Small intestine (tissue), 7 donors: ENCODE measurements around the gene HIPK2. TPM values are rescaled to one million over a fixed set of nuclear protein-coding genes. Genes with fewer than 3 reads are reported as not detected.

Experiments used
- DNase-seq, 2 donors: peaks; one replicate each; pipeline versions ENCODE4 v3.0.0 to v3.0.0-alpha.2; 2013
- FAIRE-seq: peaks from 2 replicates; lab custom pipeline; 2012; peaks lifted over from hg19 to GRCh38; lab: Jason Lieb, UNC
- H3K27ac ChIP-seq, 3 donors: one replicate each; pipeline ENCODE4 v1.5.1; 2013; ENCODE audit warnings: low read length in 2 of 3, mild to moderate bottlenecking in 2 of 3, control low read depth in 1 of 3, inconsistent platforms in 1 of 3, low read depth in 1 of 3, moderate library complexity in 1 of 3
- H3K27me3 ChIP-seq, 3 donors: one replicate each; pipeline ENCODE4 v1.6.1; 2013; ENCODE audit warnings: low read length in 3 of 3, inconsistent platforms in 1 of 3; ENCODE audit not compliant: control insufficient read depth in 3 of 3, insufficient read depth in 3 of 3
- H3K36me3 ChIP-seq, 3 donors: one replicate each; pipeline ENCODE4 v1.6.1; 2013; ENCODE audit warnings: low read length in 3 of 3, inconsistent platforms in 1 of 3, low read depth in 1 of 3, mild to moderate bottlenecking in 1 of 3, moderate library complexity in 1 of 3; ENCODE audit not compliant: control insufficient read depth in 3 of 3, insufficient read depth in 2 of 3
- H3K4me1 ChIP-seq, 3 donors: one replicate each; pipeline ENCODE4 v1.6.1; 2013; ENCODE audit warnings: low read length in 2 of 3, inconsistent platforms in 1 of 3, low read depth in 1 of 3, mild to moderate bottlenecking in 1 of 3, moderate library complexity in 1 of 3; ENCODE audit not compliant: control insufficient read depth in 3 of 3, insufficient read depth in 2 of 3
- H3K4me3 ChIP-seq, 3 donors: one replicate each; pipeline ENCODE4 v1.5.1; 2013; ENCODE audit warnings: low read length in 3 of 3, control low read depth in 1 of 3, inconsistent platforms in 1 of 3, low read depth in 1 of 3, mild to moderate bottlenecking in 1 of 3, moderate library complexity in 1 of 3
- H3K9me3 ChIP-seq, 2 donors: one replicate each; pipeline ENCODE4 v1.6.1; 2013; ENCODE audit warnings: low read depth in 1 of 2, low read length in 1 of 2; ENCODE audit not compliant: control insufficient read depth in 2 of 2, insufficient read depth in 1 of 2
- WGBS, 3 donors: extraction: QIAGEN DNeasy Blood & Tissue Kit; methylation state at CpG; one replicate each; pipeline ENCODE4 v1.1.7; 2013; 5-methylcytosine and 5-hydroxymethylcytosine counted together
- polyA plus RNA-seq, 4 donors: library from polyadenylated mRNA; stranded (reverse) in 3 of 4; unstranded in 1 of 4; fragments of 200-250 nt in 3 of 4; fragments of 120-200 nt in 1 of 4; gene quantifications; one replicate each; pipeline versions ENCODE4 v1.2.1 to v1.2.3, GENCODE V29; 2013
- donor health status: healthy with polysubstance abuse.
- donor health status: control.
- donor health status: control.
- donor health status: Bipolar disorder and iron deficiency.
- donor health status: healthy.

HIPK2 gene
- polyA plus RNA-seq, 4 donors, result 3.2 to 11.4 (median 7.2) TPM

DNA sequence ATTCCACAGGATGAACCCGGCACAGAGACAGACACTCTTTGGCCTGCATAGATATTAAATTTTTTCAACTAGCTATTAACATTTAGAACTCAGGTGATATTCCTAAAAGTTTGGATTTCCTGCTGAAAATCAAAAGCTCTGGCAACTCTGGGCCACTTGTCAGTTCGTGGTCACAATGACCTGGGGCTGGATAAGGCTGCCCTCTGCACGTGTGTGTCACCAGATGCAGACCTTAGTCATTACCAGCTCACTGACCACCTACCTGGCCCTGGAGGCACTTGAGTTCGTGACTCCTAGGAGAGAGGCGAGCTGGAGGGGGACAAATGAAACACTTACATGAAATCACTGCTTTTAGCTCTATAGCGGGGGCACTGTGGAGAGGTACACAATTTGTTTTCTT lies 126.5 kb downstream of the HIPK2 start:
- WGBS, 3 donors, result 78 to 82% (median 80%) methylated on average over 6 of the region's 6 CpGs
- DNase-seq (no peak), FAIRE-seq (no peak)
- Histone ChIP-seq H3K27ac (no peak overlapping the region), H3K9me3 (no peaks in the 10 kb centered on the region), H3K36me3 (peaks cover 0 to 22% (median 0%) of the 10 kb centered on the region in 3 donors), H3K4me1 (peaks cover 0 to 6% (median 4%) of the 10 kb centered on the region in 3 donors), H3K4me3 (no peak overlapping the region), H3K27me3 (no peaks in the 10 kb centered on the region)

DNA sequence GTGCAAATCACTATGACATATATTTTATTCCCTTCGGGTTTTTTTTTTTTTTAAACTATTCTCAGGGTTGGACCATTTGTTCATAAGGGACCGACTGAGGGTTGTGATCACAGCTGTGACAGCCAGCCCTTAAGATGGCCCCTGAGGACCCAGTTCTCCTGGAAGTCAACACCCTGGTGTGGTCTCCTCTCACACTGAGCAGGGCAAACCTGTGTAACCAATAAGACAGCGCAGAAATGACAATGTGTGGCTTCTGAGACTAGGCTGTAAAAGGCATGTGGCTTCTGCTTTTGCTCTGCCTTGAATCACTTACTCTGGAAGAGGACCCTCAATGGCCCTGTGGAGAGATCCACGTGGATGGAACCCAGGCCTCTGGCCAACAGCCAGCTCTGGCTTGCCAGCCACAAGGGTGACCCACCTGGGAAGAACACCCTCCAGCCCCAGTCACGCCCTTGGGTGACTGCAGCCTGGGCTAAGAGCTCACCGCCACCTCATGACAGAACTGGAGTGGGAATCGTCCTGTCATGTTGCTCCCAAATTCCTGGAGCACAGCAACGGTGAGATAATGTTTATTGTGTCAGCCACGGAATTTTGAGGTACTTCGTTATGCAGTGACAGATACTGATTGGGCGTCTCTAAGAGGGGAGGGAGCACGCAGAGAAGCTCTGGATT lies 127.2 kb downstream of the HIPK2 start:
- no peak for FAIRE-seq
- Histone ChIP-seq H3K36me3 (peaks cover 0 to 24% (median 0%) of the 10 kb centered on the region in 3 donors), H3K27me3 (no peaks in the 10 kb centered on the region), H3K4me3 (no peak overlapping the region), H3K4me1 (peaks cover 0 to 6% (median 4%) of the 10 kb centered on the region in 3 donors), H3K9me3 (no peaks in the 10 kb centered on the region), H3K27ac (no peak overlapping the region)
- WGBS, 3 donors, result 85 to 87% (median 85%) methylated on average over 12 of the region's 12 CpGs
- no peak for DNase-seq

DNA sequence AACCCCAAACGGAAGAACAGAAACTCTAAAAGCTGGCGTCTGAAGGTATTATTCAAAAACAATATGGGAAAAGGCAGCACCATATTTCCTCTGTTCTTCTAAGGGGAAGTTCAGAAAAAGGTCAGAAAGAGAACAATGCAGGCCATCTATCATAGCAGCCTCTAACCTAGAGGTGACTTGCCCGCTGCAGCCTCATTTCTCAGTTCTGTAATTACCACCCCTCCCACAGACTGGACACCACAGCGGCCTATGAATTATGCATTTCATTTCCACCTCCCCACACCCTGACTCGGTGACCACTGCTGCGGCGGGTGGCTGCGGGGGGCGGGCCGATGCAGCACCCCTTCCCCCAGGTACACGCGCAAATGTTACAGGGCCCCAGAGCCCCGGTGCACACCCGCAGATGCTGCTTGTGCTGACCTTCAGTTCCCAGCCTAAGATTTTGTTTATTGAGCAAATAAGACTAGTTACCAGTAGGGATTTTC lies 128.8 kb downstream of the HIPK2 start:
- H3K9me3 ChIP-seq, result no peaks in the 10 kb centered on the region
- no peaks in the 10 kb centered on the region for H3K27me3 ChIP-seq
- no peak for DNase-seq
- no peak overlapping the region for H3K4me3 ChIP-seq
- WGBS, 3 donors, result 53 to 77% (median 53%) methylated on average over 14 of the region's 14 CpGs
- peak overlapping the region in 2 of 3 donors; percentile 21 to 85 for H3K27ac ChIP-seq
- peaks cover 0 to 4% (median 2%) of the 10 kb centered on the region in 3 donors for H3K4me1 ChIP-seq
- peaks cover 0 to 22% (median 2%) of the 10 kb centered on the region in 3 donors for H3K36me3 ChIP-seq
- FAIRE-seq, result no peak

DNA sequence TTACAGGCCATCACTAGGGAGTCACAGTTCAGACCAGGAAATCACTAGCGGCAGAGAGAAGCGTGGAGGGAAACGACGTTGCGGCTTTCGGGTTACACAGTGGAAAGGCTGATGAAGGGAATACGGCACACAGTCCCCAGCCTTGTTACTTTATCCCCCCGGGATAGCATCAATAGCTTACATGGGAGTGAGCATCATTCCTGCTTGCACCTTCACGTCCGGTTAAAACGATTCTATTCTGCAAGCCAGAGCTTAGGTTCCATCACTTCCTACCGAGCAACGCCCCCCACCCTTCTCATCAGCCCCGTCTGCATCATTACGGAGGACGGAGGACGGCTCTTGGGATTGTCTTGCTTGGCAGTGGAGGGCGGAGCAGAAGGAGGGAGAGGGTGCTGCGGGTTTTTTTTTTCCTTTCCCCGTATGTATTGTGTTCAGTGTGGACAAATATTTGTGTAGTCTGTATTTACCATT lies 129.4 kb downstream of the HIPK2 start:
- no peaks in the 10 kb centered on the region for H3K27me3 ChIP-seq
- H3K27ac ChIP-seq, result peak overlapping the region in 1 of 3 donors; percentile 85
- FAIRE-seq (no peak), DNase-seq (no peak)
- 58 to 79% (median 64%) methylated on average over 19 to 20 of the region's 20 CpGs for WGBS, 3 donors
- H3K9me3 ChIP-seq, result no peaks in the 10 kb centered on the region
- H3K4me1 ChIP-seq, result peaks cover 0 to 4% (median 2%) of the 10 kb centered on the region in 3 donors
- peaks cover 0 to 22% (median 2%) of the 10 kb centered on the region in 3 donors for H3K36me3 ChIP-seq
- no peak overlapping the region for H3K4me3 ChIP-seq

DNA sequence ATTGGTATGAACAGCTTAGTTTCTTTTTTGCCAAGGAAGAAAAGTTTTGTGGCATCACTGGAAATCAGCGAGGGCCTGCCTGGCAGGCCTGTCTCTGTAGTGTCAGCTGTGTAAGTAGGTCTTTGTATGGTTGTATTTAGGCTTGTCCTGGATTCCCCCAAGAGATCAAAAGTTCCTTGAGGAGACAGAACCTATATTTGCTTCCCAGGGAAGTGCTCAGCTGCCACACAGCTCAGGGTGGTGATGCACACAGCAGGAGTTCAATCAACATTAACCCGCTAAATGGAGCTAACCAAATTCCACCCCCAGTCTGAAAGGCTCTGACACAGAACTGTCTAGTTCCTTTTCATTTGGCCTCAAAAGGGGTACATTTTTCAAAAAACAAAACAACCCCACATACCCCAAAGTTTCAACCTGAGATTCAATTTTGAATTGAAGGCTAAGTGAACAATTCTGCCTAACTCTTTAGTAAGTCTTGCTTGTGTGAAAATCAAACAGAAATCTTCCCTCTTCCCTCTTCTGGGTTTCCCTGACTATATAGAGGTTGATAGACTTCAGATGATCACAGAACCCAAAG lies 129.9 kb downstream of the HIPK2 start:
- DNase-seq, result no peak
- Histone ChIP-seq H3K27ac (peak overlapping the region in 1 of 3 donors; percentile 85), H3K4me3 (no peak overlapping the region), H3K4me1 (peaks cover 0 to 4% (median 0%) of the 10 kb centered on the region in 3 donors), H3K9me3 (no peaks in the 10 kb centered on the region), H3K36me3 (peaks cover 0 to 22% (median 2%) of the 10 kb centered on the region in 3 donors), H3K27me3 (no peaks in the 10 kb centered on the region)
- WGBS, 3 donors, result 89 to 93% (median 90%) methylated on average over 2 of the region's 2 CpGs
- no peak for FAIRE-seq

DNA sequence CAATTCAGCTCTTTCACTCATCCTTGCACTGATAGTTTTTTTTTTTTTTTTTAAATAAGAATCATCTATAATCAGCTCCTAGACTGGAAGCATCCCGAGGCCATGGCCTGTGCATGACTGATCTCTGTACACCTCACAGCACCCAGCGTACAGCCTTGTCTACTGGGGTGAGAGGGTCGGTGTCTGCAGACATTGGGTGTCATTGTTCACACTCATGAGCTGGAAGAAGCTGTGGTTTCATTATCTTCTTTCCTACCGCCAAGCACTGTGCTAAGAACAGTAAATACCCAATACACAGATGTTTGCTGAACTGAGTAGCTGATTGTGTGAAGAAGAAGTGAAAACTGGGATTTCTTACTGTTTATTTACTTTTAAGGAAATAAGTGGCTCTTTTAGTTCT lies 130.7 kb downstream of the HIPK2 start:
- WGBS, 3 donors, result 71 to 72% (median 71%) methylated on average over 4 of the region's 4 CpGs
- H3K27me3 ChIP-seq, result no peaks in the 10 kb centered on the region
- H3K27ac ChIP-seq, result peak overlapping the region in 1 of 3 donors; percentile 39
- H3K36me3 ChIP-seq, result peaks cover 0 to 25% (median 2%) of the 10 kb centered on the region in 3 donors
- DNase-seq (no peak), FAIRE-seq (no peak)
- H3K4me3 ChIP-seq, result no peak overlapping the region
- H3K9me3 ChIP-seq, result no peaks in the 10 kb centered on the region
- H3K4me1 ChIP-seq, result peaks cover 0 to 3% (median 1%) of the 10 kb centered on the region in 3 donors

DNA sequence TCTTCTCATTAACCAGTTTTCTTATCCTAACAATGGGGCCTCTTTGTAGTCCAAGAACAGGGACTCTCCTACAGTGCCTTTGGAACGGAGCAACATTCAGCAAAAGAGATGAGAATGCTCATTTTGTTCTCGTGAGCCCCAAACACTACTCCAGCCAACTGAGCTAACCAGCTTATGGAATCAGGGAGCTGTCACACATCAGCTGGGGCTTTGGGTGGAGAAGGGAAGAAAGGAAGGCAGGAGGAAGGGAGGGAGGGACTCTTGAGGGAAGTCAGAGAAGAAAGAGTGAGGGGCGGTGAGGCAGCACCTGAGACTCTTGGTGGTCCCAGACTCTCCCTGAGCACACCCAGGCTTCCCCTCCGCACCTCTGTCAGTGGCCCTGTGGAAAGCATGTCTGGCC lies 131.2 kb downstream of the HIPK2 start:
- H3K9me3 ChIP-seq, result no peaks in the 10 kb centered on the region
- DNase-seq, result no peak
- WGBS, 3 donors, result 89 to 97% (median 97%) methylated on average over 4 of the region's 4 CpGs
- H3K4me1 ChIP-seq, result peaks cover 0 to 4% (median 3%) of the 10 kb centered on the region in 3 donors
- H3K27ac ChIP-seq, result peak overlapping the region in 1 of 3 donors; percentile 39
- H3K36me3 ChIP-seq, result peaks cover 0 to 25% (median 2%) of the 10 kb centered on the region in 3 donors
- no peak overlapping the region for H3K4me3 ChIP-seq
- FAIRE-seq, result no peak
- H3K27me3 ChIP-seq, result no peaks in the 10 kb centered on the region

DNA sequence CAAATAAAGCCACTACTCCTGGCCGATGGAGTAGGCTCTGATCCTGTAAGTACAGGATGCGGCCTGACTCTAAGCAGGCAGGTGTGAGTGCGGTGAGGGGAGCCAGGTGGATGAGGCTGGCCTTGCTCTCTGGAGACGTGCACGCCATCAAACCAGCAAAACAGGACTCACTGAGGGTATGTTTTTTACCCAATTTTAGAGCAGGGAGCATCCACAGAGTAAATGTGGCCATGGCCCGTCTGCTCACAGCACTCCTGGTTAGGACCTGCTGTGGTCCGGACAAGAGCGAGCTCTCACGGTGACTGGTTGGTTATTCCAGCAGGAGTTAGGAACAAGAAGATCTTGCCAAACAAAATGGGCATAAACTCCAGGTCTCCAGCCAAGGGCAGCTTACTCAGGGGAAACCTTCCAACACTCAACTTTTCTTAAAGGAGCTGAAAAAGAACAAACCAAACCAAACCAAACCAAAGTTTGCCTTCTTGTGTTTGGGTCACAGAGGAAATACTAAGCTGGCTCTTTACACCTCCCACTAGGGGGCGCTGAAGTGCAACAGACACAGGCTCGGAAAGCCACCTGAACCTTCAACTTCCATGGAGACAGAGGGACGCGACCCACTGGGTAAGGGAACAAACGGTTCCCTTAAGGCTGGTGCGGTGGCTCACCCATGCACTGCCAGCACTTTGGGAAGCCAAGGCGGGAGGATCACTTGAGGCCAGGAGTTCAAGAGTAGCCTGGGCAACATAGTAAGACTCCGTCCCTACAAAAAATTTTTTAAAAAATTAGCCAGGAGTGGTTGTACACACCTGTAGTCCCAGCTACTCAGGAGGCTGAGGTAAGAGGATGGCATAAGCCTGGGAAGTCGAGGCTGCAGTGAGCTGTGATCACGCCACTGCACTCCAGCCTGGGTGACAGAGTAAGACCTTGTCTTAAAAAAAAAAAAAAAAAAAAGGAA lies 131.9 kb downstream of the HIPK2 start:
- DNase-seq (peak; percentile 88 to 89), FAIRE-seq (no peak)
- no peaks in the 10 kb centered on the region for H3K27me3 ChIP-seq
- H3K27ac ChIP-seq, result no peak overlapping the region
- H3K4me3 ChIP-seq, result no peak overlapping the region
- H3K9me3 ChIP-seq, result no peaks in the 10 kb centered on the region
- H3K4me1 ChIP-seq, result peaks cover 0 to 4% (median 4%) of the 10 kb centered on the region in 3 donors
- 55 to 61% (median 58%) methylated on average over 19 of the region's 19 CpGs for WGBS, 3 donors
- H3K36me3 ChIP-seq, result peaks cover 0 to 20% (median 2%) of the 10 kb centered on the region in 3 donors
